Mesendoderm (in vitro differentiated cells): ENCODE data around the gene GSE1.

Experiments used
- DNase-seq: peaks from one replicate; pipeline ENCODE4 v3.0.0; 2013
- H2AK5ac ChIP-seq: 2 replicates; pipeline ENCODE4 v1.6.1; 2013; ENCODE audit warnings: low read length, inconsistent platforms
- H2BK120ac ChIP-seq: 2 replicates; pipeline ENCODE4 v1.6.1; 2013; ENCODE audit warnings: low read depth, mild to moderate bottlenecking, low read length, moderate library complexity, mixed read lengths
- H2BK15ac ChIP-seq: replicated peaks from 2 replicates; pipeline ENCODE4 v1.6.1; 2013; ENCODE audit warnings: low read depth, mild to moderate bottlenecking, moderate library complexity
- H2BK5ac ChIP-seq: 2 replicates; pipeline ENCODE4 v1.6.1; 2013; ENCODE audit warnings: low read length, inconsistent platforms
- H3K18ac ChIP-seq: 2 replicates; pipeline ENCODE4 v1.6.1; 2013; ENCODE audit warnings: mild to moderate bottlenecking, low read length, mixed read lengths
- H3K23ac ChIP-seq: one replicate; pipeline ENCODE4 v1.6.1; 2013; ENCODE audit warnings: low read length
- H3K27ac ChIP-seq: 2 replicates; pipeline ENCODE4 v1.5.1; 2013; ENCODE audit warnings: low read depth, mild to moderate bottlenecking, inconsistent platforms, low read length, moderate library complexity
- H3K27me3 ChIP-seq: 2 replicates; pipeline ENCODE4 v1.6.1; 2013; ENCODE audit warnings: low read length, control low read depth, mild to moderate bottlenecking, inconsistent platforms; ENCODE audit not compliant: insufficient read depth, poor library complexity
- H3K36me3 ChIP-seq: 2 replicates; pipeline ENCODE4 v1.6.1; 2013; ENCODE audit warnings: low read length, inconsistent platforms; ENCODE audit not compliant: control insufficient read depth, insufficient read depth
- H3K4ac ChIP-seq: one replicate; pipeline ENCODE4 v1.6.1; 2013; ENCODE audit warnings: low read depth, mild to moderate bottlenecking, low read length, moderate library complexity
- H3K4me1 ChIP-seq: 2 replicates; pipeline ENCODE4 v1.6.1; 2013; ENCODE audit warnings: low read depth, low read length, inconsistent platforms; ENCODE audit not compliant: control insufficient read depth
- H3K4me2 ChIP-seq: 2 replicates; pipeline ENCODE4 v1.6.1; 2013; ENCODE audit warnings: low read length
- H3K4me3 ChIP-seq: 2 replicates; pipeline ENCODE4 v1.5.1; 2013; ENCODE audit warnings: mild to moderate bottlenecking, low read length
- H3K56ac ChIP-seq: one replicate; pipeline ENCODE4 v1.6.1; 2013; ENCODE audit warnings: low read length
- H3K79me1 ChIP-seq: 2 replicates; pipeline ENCODE4 v1.6.1; 2013; ENCODE audit warnings: low read length, inconsistent platforms
- H3K79me2 ChIP-seq: 2 replicates; pipeline ENCODE4 v1.6.1; 2013; ENCODE audit warnings: mild to moderate bottlenecking, low read length; ENCODE audit not compliant: control insufficient read depth, insufficient read depth
- H3K9ac ChIP-seq: 2 replicates; pipeline ENCODE4 v1.6.1; 2013; ENCODE audit warnings: low read length, inconsistent platforms
- H4K5ac ChIP-seq: one replicate; pipeline ENCODE4 v1.6.1; 2013; ENCODE audit warnings: low read length
- H4K8ac ChIP-seq: one replicate; pipeline ENCODE4 v1.6.1; 2013; ENCODE audit warnings: low read depth, mild to moderate bottlenecking, control low read depth, low read length, moderate library complexity
- WGBS: extraction: QIAGEN DNeasy Blood & Tissue Kit; methylation state at CpG from one replicate; pipeline ENCODE4 v1.1.7; 2013; ENCODE audit warnings: low lambda C conversion rate, missing lambda C conversion rate; ENCODE audit not compliant: insufficient coverage; ENCODE audit errors: extremely low coverage; 5-methylcytosine and 5-hydroxymethylcytosine counted together

Gene GSE1

DNA sequence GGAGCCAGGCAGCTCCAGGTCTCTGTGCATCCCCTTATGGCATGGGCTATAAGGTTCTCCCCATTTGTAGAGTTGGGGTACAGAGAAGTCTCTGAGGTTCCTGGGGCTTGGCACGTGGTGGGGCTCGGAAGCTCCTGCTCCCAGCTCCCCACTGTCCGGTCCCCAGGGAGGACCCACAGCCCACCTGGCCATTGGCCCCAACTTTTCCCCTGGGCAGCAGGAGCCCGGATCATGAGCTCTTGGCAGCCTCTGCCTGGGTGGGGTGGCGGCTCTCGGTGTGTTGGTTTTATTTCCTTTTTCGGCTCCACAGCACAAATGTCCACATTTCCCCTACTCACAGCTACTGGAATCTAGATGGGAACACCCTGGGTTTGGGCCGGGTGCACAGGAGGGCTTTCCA lies 30.5 kb downstream of the GSE1 start:
- Histone ChIP-seq H3K9ac (no peak overlapping the region), H3K27ac (no peak overlapping the region), H3K36me3 (no peaks in the 10 kb centered on the region), H3K4me1 (no peaks in the 10 kb centered on the region), H3K79me2 (peaks cover 14% of the 10 kb centered on the region), H3K4ac (no peak overlapping the region), H4K8ac (no peak overlapping the region), H3K4me2 (no peak overlapping the region), H3K79me1 (peaks cover 7% of the 10 kb centered on the region), H3K18ac (no peak overlapping the region), H2AK5ac (no peak overlapping the region), H3K56ac (no peak overlapping the region), H4K5ac (no peak overlapping the region), H3K23ac (no peak overlapping the region), H2BK15ac (no peak overlapping the region), H3K27me3 (no peaks in the 10 kb centered on the region), H2BK120ac (no peak overlapping the region), H2BK5ac (no peak overlapping the region), H3K4me3 (no peak overlapping the region)
- DNase-seq: no peak
- no CpG with 5 or more reads among the region's 8 CpGs for WGBS

DNA sequence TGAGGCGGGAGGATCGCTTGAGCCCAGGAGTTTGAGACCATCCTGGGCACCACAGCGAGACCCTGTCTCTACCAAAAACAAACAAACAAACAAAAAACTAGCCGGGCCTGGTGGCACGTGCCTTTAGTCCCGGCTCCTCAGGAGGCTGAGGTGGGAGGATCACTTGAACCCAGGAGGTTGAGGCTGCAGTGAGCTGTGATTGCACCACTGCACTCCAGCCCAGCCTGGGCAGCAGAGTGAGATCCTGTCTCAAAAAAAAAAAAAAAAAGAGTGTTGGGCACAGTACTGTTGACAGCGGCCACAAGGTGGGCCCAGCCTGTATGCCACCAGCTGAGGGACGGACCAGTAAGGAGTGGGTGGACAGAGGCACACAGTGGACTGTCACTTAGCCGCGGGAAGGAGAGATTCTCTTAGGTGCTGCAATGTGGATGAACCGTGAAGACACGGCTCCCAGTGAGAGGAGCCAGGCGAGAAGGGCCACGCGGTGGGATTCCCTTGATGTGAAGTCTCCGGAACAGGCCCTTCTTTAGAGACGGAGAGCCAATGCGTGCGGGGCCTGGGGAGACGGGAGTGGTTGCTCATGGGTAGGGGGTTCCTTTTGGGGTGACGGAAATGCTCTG lies 31.1 kb downstream of the GSE1 start:
- Histone ChIP-seq H4K5ac (no peak overlapping the region), H3K79me1 (peaks cover 7% of the 10 kb centered on the region), H3K4me3 (no peak overlapping the region), H3K4me1 (no peaks in the 10 kb centered on the region), H3K79me2 (peaks cover 13% of the 10 kb centered on the region), H3K56ac (no peak overlapping the region), H4K8ac (no peak overlapping the region), H2AK5ac (no peak overlapping the region), H3K9ac (no peak overlapping the region), H2BK120ac (no peak overlapping the region), H3K18ac (no peak overlapping the region), H2BK5ac (no peak overlapping the region), H3K4ac (no peak overlapping the region), H3K4me2 (no peak overlapping the region), H3K36me3 (no peaks in the 10 kb centered on the region), H3K27me3 (no peaks in the 10 kb centered on the region), H3K23ac (no peak overlapping the region), H3K27ac (no peak overlapping the region), H2BK15ac (no peak overlapping the region)
- WGBS: no CpG with 5 or more reads among the region's 21 CpGs
- no peak for DNase-seq

GRCh38 chr16:85645021-85645589 lies 32.0 kb downstream of the GSE1 start:
- H2AK5ac ChIP-seq: no peak overlapping the region
- H3K56ac ChIP-seq: no peak overlapping the region
- no peak overlapping the region for H2BK5ac ChIP-seq
- H3K23ac ChIP-seq: no peak overlapping the region
- H3K27me3 ChIP-seq: no peaks in the 10 kb centered on the region
- peaks cover 8% of the 10 kb centered on the region for H3K79me2 ChIP-seq
- H2BK120ac ChIP-seq: no peak overlapping the region
- H3K4ac ChIP-seq: no peak overlapping the region
- H3K27ac ChIP-seq: no peak overlapping the region
- no peak overlapping the region for H3K4me2 ChIP-seq
- H3K36me3 ChIP-seq: no peaks in the 10 kb centered on the region
- no peak overlapping the region for H3K4me3 ChIP-seq
- DNase-seq: no peak
- H4K5ac ChIP-seq: no peak overlapping the region
- H2BK15ac ChIP-seq: no peak overlapping the region
- H3K4me1 ChIP-seq: no peaks in the 10 kb centered on the region
- H3K9ac ChIP-seq: no peak overlapping the region
- H3K18ac ChIP-seq: no peak overlapping the region
- WGBS: no CpG with 5 or more reads among the region's 19 CpGs
- no peak overlapping the region for H4K8ac ChIP-seq
- peaks cover 4% of the 10 kb centered on the region for H3K79me1 ChIP-seq

- Histone ChIP-seq H3K79me2 (peaks cover 8% of the 10 kb centered on the region), H3K4me3 (no peak overlapping the region), H3K4ac (no peak overlapping the region), H3K18ac (no peak overlapping the region), H3K27ac (no peak overlapping the region), H3K27me3 (no peaks in the 10 kb centered on the region), H2BK15ac (no peak overlapping the region), H3K23ac (no peak overlapping the region), H2AK5ac (no peak overlapping the region), H3K9ac (no peak overlapping the region), H3K79me1 (peaks cover 4% of the 10 kb centered on the region), H3K4me1 (no peaks in the 10 kb centered on the region), H4K5ac (no peak overlapping the region), H3K36me3 (no peaks in the 10 kb centered on the region), H3K56ac (no peak overlapping the region), H2BK120ac (no peak overlapping the region), H3K4me2 (no peak overlapping the region), H4K8ac (no peak overlapping the region), H2BK5ac (no peak overlapping the region)
- WGBS: no CpG with 5 or more reads among the region's 17 CpGs
- DNase-seq: no peak
These were observed 33.3 kb downstream of the GSE1 start for GRCh38 chr16:85646358-85646907.

- Histone ChIP-seq H3K9ac (no peak overlapping the region), H4K8ac (no peak overlapping the region), H2BK15ac (no peak overlapping the region), H3K4ac (no peak overlapping the region), H3K18ac (no peak overlapping the region), H3K36me3 (no peaks in the 10 kb centered on the region), H3K27ac (no peak overlapping the region), H3K23ac (no peak overlapping the region), H3K4me2 (no peak overlapping the region), H3K79me1 (peaks cover 4% of the 10 kb centered on the region), H2AK5ac (no peak overlapping the region), H3K4me3 (no peak overlapping the region), H2BK5ac (no peak overlapping the region), H4K5ac (no peak overlapping the region), H3K4me1 (no peaks in the 10 kb centered on the region), H3K79me2 (peaks cover 5% of the 10 kb centered on the region), H2BK120ac (no peak overlapping the region), H3K27me3 (no peaks in the 10 kb centered on the region), H3K56ac (no peak overlapping the region)
- WGBS: no CpG with 5 or more reads among the region's 15 CpGs
- DNase-seq: no peak
These were observed 33.9 kb downstream of the GSE1 start for GRCh38 chr16:85646976-85647375.
